ENCODE data around the gene SMPD2. TPM values are rescaled to one million over a fixed set of nuclear protein-coding genes. Genes with fewer than 3 reads are reported as not detected.

Gene SMPD2
- total and polyA plus RNA-seq, 2 donors (not counting 3 experiments of a cell fraction or from before 2014, with no cell fraction given), result 6.9 to 10.0 TPM

DNA sequence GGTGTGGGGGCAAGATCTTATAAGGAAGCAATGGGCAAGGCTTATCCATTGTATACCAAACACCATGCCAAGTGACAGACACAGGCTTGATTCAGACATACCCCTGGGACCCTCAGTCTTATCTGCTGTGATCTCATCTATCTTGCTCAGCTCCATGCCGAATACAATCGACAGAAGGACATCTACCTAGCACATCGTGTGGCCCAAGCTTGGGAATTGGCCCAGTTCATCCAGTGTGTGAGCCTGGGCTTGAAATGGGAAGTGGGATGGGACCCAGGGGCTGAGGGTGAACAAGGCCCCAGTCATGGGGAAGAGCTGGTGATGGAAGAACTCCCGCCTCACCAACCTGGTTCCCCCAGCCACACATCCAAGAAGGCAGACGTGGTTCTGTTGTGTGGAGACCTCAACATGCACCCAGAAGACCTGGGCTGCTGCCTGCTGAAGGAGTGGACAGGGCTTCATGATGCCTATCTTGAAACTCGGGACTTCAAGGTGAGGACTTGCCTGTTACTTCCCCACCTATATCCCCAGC, 1.9 kb downstream of the SMPD2 start:
- Histone ChIP-seq H3K9me3 (replicated peaks; ENCODE audit: control insufficient read depth, insufficient read depth, low read length) (no peaks in the 10 kb centered on the region), H3K27me3 (ENCODE audit: control insufficient read depth in 2 of 2, insufficient read depth in 2 of 2, low read length in 2 of 2) (no peaks in the 10 kb centered on the region), H3K4me1 (ENCODE audit: control insufficient read depth, extremely low read depth, insufficient read depth, low read length) (peaks cover 3% of the 10 kb centered on the region), H3K9ac (replicated peaks; ENCODE audit: extremely low read depth, insufficient read depth, low read length) (no peak overlapping the region), H2AFZ (ENCODE audit: low read depth, low read length) (no peak overlapping the region), H3K27ac (ENCODE audit: insufficient read depth, low read depth, low read length) (no peak overlapping the region), H3K4me3 (replicated peaks in 1 of 3; ENCODE audit: insufficient read depth in 1 of 3, low read depth in 1 of 3, low read length in 3 of 3) (no peak overlapping the region), H3K9me1 (replicated peaks; ENCODE audit: control insufficient read depth, extremely low read depth, insufficient read depth, low read length) (no peaks in the 10 kb centered on the region), H3K79me2 (ENCODE audit: control insufficient read depth, insufficient read depth, low read length) (no peaks in the 10 kb centered on the region), H3K4me2 (ENCODE audit: insufficient read depth, low read length) (no peak overlapping the region), H3K36me3 (ENCODE audit: control insufficient read depth in 2 of 2, extremely low read depth in 1 of 2, insufficient read depth in 2 of 2, low read length in 2 of 2) (peaks cover 0 to 17% of the 10 kb centered on the region in 2 experiments), H4K20me1 (replicated peaks; ENCODE audit: control insufficient read depth, extremely low read depth, insufficient read depth, low read length) (no peaks in the 10 kb centered on the region)
- no peak for FAIRE-seq
- dilution Hi-C loops (cut with MboI; ENCODE audit: extremely low pct_ligation_motif_present, low sequenced_read_pairs) (no loop called here), intact Hi-C loops (cut with micrococcal nuclease) (loop anchor here (5.0 kb wide), 1 partner anchor 40 kb away; the partner anchor contains the start of gene ZBTB24)
- no TSS peak for BruUV-seq (replicated peaks)
- DNase-seq (ENCODE audit: low read depth, low spot score), result no peak
- TF ChIP-seq GATA2 (IDR thresholded peaks at IDR 0.05; ENCODE audit: insufficient read depth, insufficient read length, low read depth, low read length) (no peak), MYC (IDR thresholded peaks at IDR 0.05; ENCODE audit: low read depth, low read length) (no peak), POLR2A (IDR thresholded peaks at IDR 0.05; ENCODE audit: low read depth, low read length) (no peak), POLR2AphosphoS5 (IDR thresholded peaks at IDR 0.05; ENCODE audit: insufficient read depth, low read depth, low read length) (peak; percentile 26)
- TF ChIP-seq, protein P1, sequence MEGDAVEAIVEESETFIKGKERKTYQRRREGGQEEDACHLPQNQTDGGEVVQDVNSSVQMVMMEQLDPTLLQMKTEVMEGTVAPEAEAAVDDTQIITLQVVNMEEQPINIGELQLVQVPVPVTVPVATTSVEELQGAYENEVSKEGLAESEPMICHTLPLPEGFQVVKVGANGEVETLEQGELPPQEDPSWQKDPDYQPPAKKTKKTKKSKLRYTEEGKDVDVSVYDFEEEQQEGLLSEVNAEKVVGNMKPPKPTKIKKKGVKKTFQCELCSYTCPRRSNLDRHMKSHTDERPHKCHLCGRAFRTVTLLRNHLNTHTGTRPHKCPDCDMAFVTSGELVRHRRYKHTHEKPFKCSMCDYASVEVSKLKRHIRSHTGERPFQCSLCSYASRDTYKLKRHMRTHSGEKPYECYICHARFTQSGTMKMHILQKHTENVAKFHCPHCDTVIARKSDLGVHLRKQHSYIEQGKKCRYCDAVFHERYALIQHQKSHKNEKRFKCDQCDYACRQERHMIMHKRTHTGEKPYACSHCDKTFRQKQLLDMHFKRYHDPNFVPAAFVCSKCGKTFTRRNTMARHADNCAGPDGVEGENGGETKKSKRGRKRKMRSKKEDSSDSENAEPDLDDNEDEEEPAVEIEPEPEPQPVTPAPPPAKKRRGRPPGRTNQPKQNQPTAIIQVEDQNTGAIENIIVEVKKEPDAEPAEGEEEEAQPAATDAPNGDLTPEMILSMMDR (IDR thresholded peaks at IDR 0.05; ENCODE audit: extremely low read depth in 1 of 2, insufficient read depth in 1 of 2, low read depth in 1 of 2, low read length in 2 of 2), result no peak
- TF ChIP-seq, protein P2, sequence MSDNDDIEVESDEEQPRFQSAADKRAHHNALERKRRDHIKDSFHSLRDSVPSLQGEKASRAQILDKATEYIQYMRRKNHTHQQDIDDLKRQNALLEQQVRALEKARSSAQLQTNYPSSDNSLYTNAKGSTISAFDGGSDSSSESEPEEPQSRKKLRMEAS (IDR thresholded peaks at IDR 0.05; ENCODE audit: insufficient read depth, insufficient read length), result no peak
- ChIA-PET POLR2A (no interaction called here), CTCF (interaction anchor here (0.7 to 4.3 kb wide), 4 partner anchors 13 to 348 kb away, joined by 4 to 20 read pairs (median 14); partner anchors contain the start of genes CD164 and MICAL1)

Measured in endothelial cell of umbilical vein (primary cell).